Activated naive CD4-positive, alpha-beta T cell treated with anti-CD3 and anti-CD28 coated beads, Interleukin-2, amount 50 U/mL, for 72 hours (primary cell): ENCODE data around the gene BCAR3. TPM values are rescaled to one million over a fixed set of nuclear protein-coding genes. Genes with fewer than 3 reads are reported as not detected.

Source experiments
- ATAC-seq, 2 donors: fragments of 150-1000 bp; cut with Tn5 transposase; 2 replicates each; pipeline ENCODE4 v1.10.0; 2021; ENCODE audit warnings: mild to moderate bottlenecking in 2 of 2, moderate library complexity in 2 of 2
- DNase-seq, 2 donors: peaks; one replicate each; pipeline ENCODE4 v3.0.0; 2021 to 2022; ENCODE audit warnings: low spot score in 2 of 2
- H3K27ac Mint-ChIP-seq, 2 donors: one replicate each; pipeline ENCODE4 v1.8.0; 2022; ENCODE audit warnings: mild to moderate bottlenecking in 2 of 2, mixed read lengths in 2 of 2
- H3K36me3 Mint-ChIP-seq, 2 donors: one replicate each; pipeline ENCODE4 v1.8.0; 2022; ENCODE audit warnings: mixed read lengths in 2 of 2
- H3K9me3 Mint-ChIP-seq, 2 donors: one replicate each; pipeline ENCODE4 v1.8.0; 2022; ENCODE audit warnings: mixed read lengths in 2 of 2
- total RNA-seq, 2 donors: library from RNA; stranded (reverse); gene quantifications; one replicate each; pipeline ENCODE4 v1.2.3, GENCODE V29; 2022

Gene BCAR3
- total RNA-seq, 2 donors from 2014 or later, result 0.25 to 0.72 TPM

DNA sequence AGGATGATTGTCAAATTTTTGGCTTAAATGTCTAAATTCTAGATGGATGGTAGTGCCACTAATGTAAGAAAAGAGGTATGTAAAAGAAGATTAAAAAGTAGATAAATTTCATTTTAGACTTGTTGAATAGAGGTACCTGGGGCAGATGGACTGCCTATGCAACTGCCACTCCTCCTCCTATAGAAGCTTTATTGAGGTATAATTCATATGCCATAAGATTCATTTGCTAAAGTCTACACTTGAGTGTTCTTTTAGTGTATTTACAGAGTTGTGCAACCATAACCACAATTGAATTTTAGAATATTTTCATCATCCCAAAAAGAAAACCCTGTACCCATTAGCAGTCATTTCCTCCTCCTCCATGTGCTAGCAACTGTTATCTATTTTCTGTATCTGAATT lies 163.1 kb downstream of the BCAR3 start:
- Mint-ChIP-seq H3K27ac (no peak overlapping the region), H3K9me3 (peaks cover 0 to 6% of the 10 kb centered on the region in 2 donors), H3K36me3 (no peaks in the 10 kb centered on the region)
- ATAC-seq, result no peak
- no peak for DNase-seq

DNA sequence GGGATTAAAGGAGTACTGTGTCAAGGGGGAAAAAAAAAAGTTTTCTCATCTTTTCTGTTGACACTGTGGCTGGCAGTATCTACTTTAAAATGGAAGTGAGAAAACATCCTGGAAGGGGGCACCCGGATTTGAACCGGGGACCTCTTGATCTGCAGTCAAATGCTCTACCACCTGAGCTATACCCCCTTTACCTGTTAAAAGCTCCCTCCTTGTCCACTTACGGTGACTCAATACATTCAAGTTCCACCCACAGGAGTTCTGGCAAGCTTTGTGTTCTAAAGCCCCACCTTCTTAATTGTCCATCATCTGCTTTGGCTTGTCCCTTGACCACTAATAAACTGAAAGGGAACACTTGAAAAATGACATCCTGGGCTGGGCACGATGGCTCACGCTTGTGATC lies 165.5 kb downstream of the BCAR3 start:
- Mint-ChIP-seq H3K9me3 (peaks cover 0 to 6% of the 10 kb centered on the region in 2 donors), H3K27ac (peak overlapping the region in 1 of 2 donors; percentile 68), H3K36me3 (no peaks in the 10 kb centered on the region)
- ATAC-seq (no peak), DNase-seq (no peak)

Other genes starting within 250 kb of the BCAR3 start
- under 1 TPM; 0.36 to 0.86 TPM for gene FNBP1L, start 233.7 kb downstream of the BCAR3 start, total RNA-seq
- 10 to 100 TPM; 64.9 to 67.0 TPM for gene DNTTIP2, start 197.4 kb upstream of the BCAR3 start, total RNA-seq
- 10 to 100 TPM; 16.9 to 17.6 TPM for gene GCLM, start 227.6 kb upstream of the BCAR3 start, total RNA-seq